Stimulated activated CD4-positive, alpha-beta T cell treated with anti-CD3 and anti-CD28 coated beads, Interleukin-1b, Interleukin-23, amount 100 ng/mL, for 24 hours (primary cell): ENCODE measurements around the gene LSM14B.
"Not testable (repeated sequence)": the region's sequence is repeated elsewhere in the genome, so short reads cannot be mapped to it uniquely, and the experiment has no call there.

Experiments used
- DNase-seq, 4 experiments: peaks; one replicate each; pipeline ENCODE4 v3.0.0-alpha.2; 2020; ENCODE audit warnings: low read depth in 4 of 4, low spot score in 1 of 4

LSM14B gene

DNA sequence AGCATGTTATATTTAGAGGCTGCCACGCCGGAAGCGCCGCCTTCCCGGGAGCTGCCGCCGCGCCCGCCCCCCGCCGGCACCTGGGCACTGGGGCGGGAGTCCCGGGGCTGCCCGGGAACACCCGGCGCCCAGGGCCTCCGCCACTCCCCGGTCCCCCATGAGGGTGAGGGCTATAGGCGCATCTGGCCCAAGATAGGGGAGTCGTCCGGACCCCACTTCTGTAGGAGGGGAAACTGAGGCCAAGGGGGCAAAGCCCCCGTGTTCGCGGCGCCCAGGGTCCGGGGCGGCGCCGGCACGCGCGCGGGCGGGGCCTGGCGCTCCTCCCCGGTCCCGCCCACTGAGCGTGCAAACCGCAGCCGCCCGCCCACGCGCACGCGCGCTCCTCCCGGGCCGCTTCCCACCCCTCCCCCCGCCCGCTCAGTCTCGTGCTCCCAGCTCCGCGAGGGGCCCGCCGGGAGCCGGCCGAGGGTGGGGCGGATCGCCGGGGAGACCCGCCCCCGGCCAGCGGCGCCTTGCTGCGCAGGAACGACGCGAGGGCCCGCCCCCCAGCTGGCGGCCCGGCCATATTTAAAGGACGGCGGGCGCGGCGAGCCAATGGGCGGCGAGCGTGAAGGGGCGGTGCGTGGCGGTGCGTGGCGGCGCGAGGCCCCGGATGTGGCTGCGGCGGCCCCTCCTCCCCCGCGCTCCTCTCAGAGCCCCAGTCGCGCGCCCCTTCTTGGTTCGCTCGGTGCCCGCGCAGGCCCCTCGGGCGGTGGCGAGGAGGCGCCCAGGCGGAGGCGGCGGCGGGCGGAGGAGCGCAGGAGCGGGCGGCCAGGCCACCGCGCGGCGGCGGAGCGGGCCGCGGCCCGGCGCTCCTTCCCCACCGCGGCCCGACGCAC lies at the start of gene LSM14B:
Gene LSM14B, plus strand, starts transcription at position 700 of the 878 bp plus-strand sequence. CDS start 192 bp downstream, outside the sequence.
- DNase-seq: peak; percentile 93 to 98 (median 96)

- DNase-seq: no peak
Measured at GRCh38 chr20:62073323-62073722, 49.0 kb upstream of the LSM14B start.

DNA sequence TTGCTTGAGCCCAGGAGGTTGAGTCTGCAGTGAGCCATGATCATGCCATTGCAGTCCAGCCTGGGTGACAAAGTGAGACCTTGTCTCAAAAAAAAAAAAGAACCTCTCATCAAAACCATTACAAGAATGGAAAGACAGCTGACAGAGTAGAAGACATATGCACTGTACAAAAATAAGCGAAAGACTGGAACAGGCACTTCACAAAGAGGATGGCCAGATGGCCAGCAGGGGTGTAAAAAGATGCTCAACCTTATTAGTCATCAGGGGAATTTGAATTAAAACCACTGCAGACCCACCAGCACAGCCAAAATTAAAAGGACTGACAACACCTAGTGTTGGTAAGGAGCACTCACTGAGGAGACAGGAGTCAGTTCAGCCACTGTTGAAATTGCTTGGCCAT lies 43.1 kb upstream of the LSM14B start:
- DNase-seq: no peak

DNA sequence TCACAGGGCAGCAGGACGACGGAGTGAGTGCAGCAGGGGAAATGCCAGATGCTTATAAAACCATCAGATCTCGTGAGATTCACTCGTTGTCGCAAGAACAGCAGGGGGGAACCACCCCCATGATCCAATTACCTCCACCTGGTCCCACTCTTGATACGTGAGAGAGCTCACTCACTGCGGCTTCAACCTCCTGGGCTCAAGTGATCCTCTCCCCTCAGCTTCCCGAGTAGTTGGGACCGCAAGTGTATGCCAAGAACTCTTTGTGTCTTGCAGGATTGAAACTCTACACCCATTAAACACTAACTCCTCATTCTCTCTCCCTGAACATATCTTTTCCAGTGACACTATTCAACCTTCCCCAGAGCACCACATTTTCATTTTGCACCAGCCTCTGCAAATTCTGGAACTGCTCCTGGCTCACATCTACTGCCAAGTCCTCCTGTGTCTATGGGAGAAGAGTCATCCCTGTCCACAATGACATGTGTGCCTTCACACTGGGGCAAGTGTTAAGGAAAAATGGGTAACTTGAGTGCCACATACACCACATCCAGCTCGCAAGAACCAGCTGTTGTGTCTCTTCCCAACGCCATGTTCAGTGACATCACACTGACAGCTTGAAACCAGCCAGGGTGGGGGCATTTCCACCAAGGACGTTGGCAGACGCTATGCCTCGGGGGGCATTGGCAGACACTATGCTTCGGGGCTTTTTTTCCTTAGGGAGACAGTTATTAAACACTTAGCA lies 41.9 kb upstream of the LSM14B start:
- DNase-seq: no peak

DNA sequence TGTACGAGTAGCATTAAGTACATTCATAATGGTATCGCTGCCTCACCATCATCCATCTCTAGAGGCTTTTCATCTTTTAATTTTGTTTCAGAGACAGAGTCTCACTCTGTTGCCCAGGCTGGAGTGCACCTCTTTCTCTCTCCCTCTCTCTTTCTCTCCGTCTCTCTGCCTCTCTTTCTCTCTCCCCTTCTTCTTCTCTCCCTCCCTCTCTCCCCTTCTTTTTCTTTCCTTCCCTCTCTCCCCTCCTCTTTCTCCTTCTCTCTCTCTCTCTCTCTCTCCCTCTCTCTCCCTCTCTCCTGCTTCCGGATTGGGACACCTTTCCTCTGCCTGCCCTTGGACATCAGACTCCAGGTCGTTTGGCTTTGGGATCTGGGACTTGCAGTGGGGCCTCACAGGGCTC lies 39.0 kb upstream of the LSM14B start:
- no peak for DNase-seq

- not testable (repeated sequence) for DNase-seq
Measured at GRCh38 chr20:62084224-62084623, 38.1 kb upstream of the LSM14B start.

- DNase-seq: no peak
Measured at GRCh38 chr20:62085206-62085605, 37.1 kb upstream of the LSM14B start.

DNA sequence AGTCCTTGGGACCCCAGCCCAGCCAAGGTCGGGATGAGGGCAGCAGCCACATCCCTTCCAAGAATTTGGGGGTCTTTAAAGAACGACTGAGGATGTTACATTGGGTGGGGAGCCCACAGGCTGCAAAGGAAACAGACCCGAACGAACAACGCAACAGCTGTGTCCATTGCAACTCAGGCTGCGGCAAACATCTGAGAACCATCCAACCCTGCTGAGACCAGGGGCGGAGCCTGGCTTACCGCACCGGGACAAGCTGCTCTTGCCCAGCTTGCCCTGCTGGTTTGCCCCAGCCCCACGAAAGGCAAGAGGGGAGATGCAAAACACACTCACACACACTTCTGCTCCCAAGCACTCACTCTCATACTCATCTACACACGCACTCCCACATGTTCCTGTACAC lies 35.0 kb upstream of the LSM14B start:
- DNase-seq: no peak

DNA sequence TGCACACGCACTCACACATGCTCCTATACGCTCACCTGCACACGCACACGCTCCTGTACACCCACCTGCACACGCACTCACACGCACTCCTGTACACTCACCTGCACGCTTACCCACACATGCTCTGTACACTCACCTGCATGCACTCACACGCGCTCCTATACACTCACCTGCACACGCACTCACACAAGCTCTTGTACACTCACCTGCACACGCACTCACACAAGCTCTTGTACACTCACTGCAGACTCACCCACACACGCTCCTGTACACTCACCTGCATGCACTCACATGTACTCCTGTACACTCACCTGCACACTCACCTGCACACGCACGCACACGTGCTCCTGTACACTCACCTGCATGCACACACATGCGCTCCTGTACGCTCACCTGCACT lies 34.6 kb upstream of the LSM14B start:
- no peak for DNase-seq

DNA sequence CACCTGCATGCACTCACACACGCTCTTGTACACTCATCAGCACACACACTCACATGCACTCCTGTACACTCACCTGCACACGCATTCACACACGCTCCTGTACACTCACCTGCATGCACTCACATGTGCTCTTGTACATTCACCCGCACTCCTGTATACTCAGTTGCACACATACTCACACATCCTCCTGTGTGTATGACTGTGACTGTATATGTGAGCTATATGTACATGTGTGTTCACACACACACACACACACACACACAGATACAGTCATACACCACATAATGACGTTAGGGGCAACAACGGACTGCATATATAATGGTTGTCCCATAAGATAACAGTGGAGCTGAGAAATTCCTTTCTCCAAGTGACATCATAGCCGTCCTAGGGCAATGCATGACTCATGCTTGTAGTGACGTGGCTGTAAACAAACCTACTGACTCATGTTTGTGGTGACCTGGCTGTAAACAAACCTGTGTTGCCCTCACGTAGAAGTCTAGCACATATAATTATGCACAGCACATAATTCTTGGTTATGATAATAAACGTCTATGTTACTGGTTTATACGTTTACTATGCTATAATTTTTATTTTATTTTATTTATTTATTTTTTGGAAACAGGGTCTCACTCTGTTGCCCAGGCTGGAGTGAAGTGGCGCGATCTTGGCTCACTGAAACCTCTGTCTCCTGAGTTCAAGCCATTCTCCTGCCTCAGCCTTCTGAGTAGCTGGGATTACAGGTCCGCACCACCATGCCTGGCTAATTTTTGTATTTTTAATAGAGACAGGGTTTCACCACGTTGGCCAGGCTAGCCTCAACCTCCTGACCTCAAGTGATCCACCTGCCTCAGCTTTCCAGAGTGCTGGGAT lies 33.8 kb upstream of the LSM14B start:
- no peak for DNase-seq

- no peak for DNase-seq
Measured at GRCh38 chr20:62089393-62089792, 32.9 kb upstream of the LSM14B start.

DNA sequence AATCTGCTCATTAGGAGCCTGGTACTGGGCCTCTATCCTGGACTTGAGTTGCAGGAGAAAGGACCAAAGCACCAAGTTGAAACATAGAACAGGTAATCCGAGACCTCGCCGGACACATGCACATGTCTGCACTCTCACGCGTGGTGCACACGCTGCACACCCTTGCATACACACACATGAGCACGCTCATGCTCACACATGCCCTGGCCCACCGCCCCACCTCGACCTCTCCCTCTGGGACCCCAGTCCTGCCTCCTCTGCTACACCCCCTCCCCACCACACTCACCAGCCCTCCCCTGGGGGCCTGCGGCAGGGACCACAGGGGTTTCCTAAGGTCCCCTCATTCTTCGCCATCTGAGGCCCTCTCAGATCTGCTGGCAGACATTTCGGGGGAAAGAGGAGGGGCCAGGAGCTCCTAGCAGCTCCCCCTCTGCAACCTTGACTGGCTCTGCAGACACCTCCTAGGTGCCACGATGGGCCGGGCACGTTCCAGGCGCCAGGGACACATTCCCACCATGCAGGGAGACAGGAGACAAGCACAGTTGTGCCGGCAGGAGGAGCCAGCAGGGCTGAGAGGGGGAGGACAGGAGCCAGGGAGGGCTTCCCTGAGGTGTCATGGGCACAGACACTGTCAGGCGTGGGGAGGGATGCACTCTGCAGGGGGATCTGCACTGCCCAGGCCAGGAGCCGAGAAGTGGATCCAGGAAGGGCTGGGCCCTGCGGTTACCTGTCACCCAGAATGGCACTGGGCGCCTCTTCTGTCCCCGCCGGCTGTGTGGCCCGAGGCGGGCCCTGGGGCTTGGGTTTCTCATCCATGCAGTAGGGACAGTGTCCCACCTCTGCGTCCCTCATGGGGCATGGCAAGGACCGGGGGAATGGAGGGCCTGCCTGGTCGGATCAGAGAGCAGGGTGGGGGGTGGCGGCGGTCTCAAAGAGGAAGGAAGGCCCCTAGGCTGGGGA lies 25.6 kb upstream of the LSM14B start:
- DNase-seq: no peak

GRCh38 chr20:62097881-62098407 lies 24.3 kb upstream of the LSM14B start:
- no peak for DNase-seq

- no peak for DNase-seq
Measured at GRCh38 chr20:62101078-62101477, 21.2 kb upstream of the LSM14B start.

- no peak for DNase-seq
Measured at GRCh38 chr20:62103508-62104233, 18.6 kb upstream of the LSM14B start.

DNA sequence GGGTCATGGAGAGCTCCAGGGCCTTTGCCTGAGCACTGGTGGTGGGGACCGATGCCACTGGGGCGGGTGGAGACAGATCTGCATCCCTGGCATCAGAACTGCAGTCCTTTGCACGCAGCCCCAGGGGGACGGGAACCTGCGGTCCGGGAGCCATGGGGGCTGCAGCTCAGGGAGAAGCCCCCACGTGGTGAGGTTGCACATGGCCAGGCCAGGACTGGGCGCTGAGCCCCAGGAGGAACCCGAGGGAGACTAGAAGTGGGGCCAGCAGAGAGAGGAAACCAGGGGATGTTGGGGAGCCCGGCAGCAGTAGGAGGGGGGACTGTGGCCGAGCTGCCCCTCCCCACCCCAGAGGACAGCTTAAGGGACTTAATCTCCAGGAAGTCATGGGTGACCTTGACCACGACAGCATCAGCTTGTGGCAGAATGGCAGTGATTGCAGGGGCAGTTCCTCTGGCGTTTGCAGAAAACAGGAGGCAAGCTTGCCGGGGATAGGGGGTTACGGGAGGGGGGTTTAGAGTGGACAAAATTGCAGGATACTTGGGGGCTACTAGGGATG lies 18.0 kb upstream of the LSM14B start:
- no peak for DNase-seq

DNA sequence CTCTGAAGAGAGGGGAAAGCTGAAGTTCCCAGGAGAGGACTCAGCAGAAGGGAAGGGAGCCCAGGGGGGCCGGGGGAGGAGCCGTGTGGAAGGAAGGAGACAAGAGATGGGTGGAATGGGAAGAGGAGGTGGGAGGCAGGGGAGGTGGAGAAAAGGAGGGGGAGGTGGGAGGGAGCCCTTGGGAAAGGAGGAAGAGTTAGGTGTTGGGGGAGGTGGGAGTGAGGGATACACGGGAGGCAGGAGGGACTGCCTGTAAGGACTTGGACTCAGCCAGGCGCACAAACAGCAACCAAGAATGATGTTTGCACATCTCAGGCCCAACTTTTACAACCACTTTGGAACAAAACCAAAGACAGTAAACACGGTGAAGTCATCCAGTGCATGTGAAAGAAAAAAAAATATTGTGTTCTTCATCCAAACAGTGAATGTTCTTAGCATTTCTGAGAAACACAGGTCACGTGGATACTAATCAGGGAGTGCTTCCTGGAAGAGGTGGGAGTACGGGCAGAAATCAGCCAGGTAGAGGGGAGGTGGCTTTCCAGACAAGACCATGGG lies 17.4 kb upstream of the LSM14B start:
- no peak for DNase-seq

DNA sequence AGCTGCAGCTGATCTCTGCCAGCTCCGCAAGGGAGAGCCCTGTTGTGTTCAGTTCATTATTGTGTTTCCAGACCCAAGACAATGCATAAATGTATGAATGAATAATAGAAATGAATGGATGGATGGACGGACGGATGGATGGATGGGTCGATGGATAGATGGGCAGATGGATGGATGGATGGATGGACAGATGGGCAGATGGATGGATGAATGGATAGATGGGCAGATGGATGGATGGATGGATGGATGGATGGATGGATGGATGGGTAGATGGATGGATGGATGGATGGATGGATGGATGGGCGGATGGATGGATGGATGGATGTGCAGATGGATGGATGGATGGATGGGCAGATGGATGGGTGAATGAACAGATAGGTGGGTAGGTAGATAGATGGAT lies 16.7 kb upstream of the LSM14B start:
- DNase-seq: no peak

DNA sequence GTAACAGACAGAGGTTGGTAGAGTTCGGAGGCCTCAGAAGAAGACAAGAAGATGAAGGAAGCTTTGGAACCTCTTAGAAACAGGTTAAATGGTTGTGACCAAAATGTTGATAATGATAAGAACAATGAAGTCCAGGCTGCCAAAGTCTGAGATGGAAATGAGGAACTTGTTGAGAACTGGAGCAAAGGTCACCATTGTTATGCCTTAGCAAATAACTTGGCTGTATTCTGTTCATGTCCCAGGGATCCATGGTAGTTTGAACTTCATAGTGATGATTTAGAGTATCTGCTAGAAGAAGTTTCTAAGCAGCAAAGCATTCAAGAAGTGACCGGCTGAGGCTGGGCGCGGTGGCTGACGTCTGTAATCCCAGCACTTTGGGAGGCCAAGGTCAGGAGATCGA lies 11.1 kb upstream of the LSM14B start:
- no peak for DNase-seq
